HG03575 (cell line): Measurements from ENCODE around the gene INTS3.

ENCODE experiments used
- ATAC-seq: cut with Tn5 transposase; IDR thresholded peaks from one replicate; pipeline ENCODE4 v1.9.1; 2021; ENCODE audit not compliant: unreplicated experiment, insufficient number of reproducible peaks, low FRiP score; ENCODE audit errors: extremely low read depth

Gene INTS3

GRCh38 chr1:153790966-153791647 is 63.3 kb downstream of the INTS3 start:
- ATAC-seq = peak; percentile 68

- ATAC-seq = no peak
Measured at GRCh38 chr1:153791648-153792253, 63.9 kb downstream of the INTS3 start.

GRCh38 chr1:153792631-153793041 is 64.8 kb downstream of the INTS3 start:
- ATAC-seq = no peak

GRCh38 chr1:153793261-153793972 is 65.6 kb downstream of the INTS3 start:
- no peak for ATAC-seq

- ATAC-seq = no peak
Measured at GRCh38 chr1:153793973-153794615, 66.2 kb downstream of the INTS3 start.

GRCh38 chr1:153794624-153795329 is 66.9 kb downstream of the INTS3 start:
- ATAC-seq = no peak

DNA sequence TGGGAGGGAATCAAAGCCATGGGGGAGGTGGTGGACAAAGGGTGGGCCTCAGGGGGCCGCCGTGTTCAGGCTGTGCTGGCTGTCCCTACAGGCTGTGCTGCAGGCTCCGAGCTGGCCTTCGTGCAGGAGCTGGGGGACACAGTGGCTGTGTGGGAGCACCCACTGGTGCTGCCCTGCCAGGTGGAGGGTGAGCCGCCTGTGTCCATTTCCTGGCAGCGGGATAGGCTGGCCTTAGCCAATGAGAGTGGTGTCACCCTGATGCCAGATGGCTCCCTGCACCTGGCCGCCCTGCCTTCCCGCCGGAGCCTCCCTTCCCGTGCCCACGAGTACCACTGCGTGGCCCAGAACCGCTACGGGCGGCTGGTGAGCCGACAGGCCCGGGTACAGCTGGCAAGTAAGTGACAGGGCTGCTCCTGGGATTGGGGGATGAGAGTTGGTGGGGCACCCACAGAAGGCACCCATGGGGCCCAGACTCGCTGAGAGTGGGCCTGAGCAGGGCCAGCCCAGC is 67.5 kb downstream of the INTS3 start:
- no peak for ATAC-seq

- no peak for ATAC-seq
Measured at GRCh38 chr1:153795934-153796785, 68.3 kb downstream of the INTS3 start.

DNA sequence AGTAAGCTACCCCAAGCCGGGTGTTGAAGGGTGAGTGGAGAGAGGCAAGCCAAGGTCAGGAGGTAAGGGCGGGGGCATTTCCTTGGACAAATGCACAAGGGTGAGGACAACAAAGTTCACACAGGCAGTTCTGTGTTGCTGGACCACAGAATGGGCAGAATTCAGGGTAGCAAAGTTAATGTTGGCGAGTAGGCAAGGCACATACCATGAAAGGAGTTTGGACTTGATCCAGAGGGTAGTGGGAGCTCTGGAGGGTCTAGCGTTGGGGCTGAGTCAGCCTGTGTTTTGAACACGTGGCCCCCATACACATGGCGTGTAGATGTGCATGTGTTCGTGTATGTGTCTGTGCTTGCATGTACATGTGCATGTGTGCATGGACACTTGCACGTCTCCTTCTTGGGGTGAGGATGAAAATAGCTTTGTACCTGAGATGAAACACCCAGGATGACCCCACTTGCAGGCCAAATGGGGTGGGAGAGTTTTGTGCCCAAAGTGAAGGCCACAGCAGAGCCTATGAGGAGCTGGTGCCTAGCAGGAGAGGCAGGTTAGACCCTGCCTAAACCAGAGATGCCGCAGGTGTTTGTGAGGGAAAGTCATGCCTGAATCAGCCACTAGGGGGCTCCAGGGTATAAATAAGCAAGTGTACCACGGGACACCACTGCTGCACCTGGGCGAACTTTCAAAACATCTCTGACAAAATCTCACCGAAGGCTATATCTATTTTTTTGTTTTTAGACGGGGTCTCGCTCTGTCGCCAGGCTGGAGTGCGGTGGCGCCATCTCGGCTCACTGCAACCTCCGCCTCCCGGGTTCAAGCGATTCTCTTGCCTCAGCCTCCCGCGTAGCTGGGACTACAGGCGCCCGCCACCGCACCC is 69.2 kb downstream of the INTS3 start:
- ATAC-seq = no peak

GRCh38 chr1:153798468-153798780 is 70.6 kb downstream of the INTS3 start:
- ATAC-seq = no peak

DNA sequence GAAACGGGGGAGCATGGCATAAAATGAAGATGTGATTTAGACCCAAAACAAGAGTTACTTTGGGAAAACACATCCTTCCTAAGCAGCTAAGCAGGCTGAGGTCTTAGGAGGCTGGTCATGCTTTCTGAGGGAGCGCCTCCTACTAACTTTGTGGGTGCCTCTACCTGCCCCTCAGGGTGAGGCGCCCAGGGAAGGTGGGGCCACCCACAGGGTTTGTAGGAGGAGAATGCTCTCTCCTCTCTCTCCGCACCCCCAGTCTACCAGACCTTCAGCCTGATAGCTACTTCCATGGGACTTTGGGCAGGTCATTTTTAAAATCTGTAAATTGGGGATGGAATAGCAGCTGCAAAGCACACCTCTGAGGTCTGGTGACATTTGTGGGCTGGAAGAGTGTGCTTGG is 71.2 kb downstream of the INTS3 start:
- ATAC-seq = no peak

- ATAC-seq = no peak
Measured at GRCh38 chr1:153799566-153800465, 72.0 kb downstream of the INTS3 start.

- ATAC-seq = no peak
Measured at GRCh38 chr1:153800516-153800915, 72.7 kb downstream of the INTS3 start.

- ATAC-seq = no peak
Measured at GRCh38 chr1:153801028-153801625, 73.3 kb downstream of the INTS3 start.

GRCh38 chr1:153801786-153802697 is 74.2 kb downstream of the INTS3 start:
- ATAC-seq = no peak
